Iris pigment epithelial cell (primary cell): ENCODE data around the gene ICAM2.
"Not testable (repeated sequence)": the region's sequence is repeated elsewhere in the genome, so short reads cannot be mapped to it uniquely, and the experiment has no call there.

Source experiments
- DNase-seq: peaks from one replicate; pipeline ENCODE4 v3.0.0-alpha.2; 2011; ENCODE audit warnings: low read depth

ICAM2 gene

GRCh38 chr17:63997341-63998048 lies 22.9 kb downstream of the ICAM2 start:
- DNase-seq = no peak

GRCh38 chr17:63996430-63997182 lies 23.8 kb downstream of the ICAM2 start:
- no peak for DNase-seq

GRCh38 chr17:63995626-63996025 lies 24.8 kb downstream of the ICAM2 start:
- no peak for DNase-seq

GRCh38 chr17:63993368-63993985 lies 27.0 kb downstream of the ICAM2 start:
- DNase-seq = no peak

GRCh38 chr17:63991611-63992010 lies 28.8 kb downstream of the ICAM2 start:
- no peak for DNase-seq

GRCh38 chr17:63989622-63990345 lies 30.6 kb downstream of the ICAM2 start:
- DNase-seq = no peak

- DNase-seq = no peak
Measured at GRCh38 chr17:63988741-63989621, 31.5 kb downstream of the ICAM2 start.

GRCh38 chr17:63988127-63988478 lies 32.3 kb downstream of the ICAM2 start:
- no peak for DNase-seq

GRCh38 chr17:63987221-63988126 lies 33.0 kb downstream of the ICAM2 start:
- DNase-seq = no peak

GRCh38 chr17:63986821-63987220 lies 33.6 kb downstream of the ICAM2 start:
- DNase-seq = no peak

GRCh38 chr17:63985387-63986140 lies 34.9 kb downstream of the ICAM2 start:
- no peak for DNase-seq

GRCh38 chr17:63984651-63985386 lies 35.6 kb downstream of the ICAM2 start:
- DNase-seq = peak; percentile 91

- peak; percentile 30 for DNase-seq
Measured at GRCh38 chr17:63984236-63984635, 36.2 kb downstream of the ICAM2 start.

- DNase-seq = no peak
Measured at GRCh38 chr17:63983320-63983719, 37.1 kb downstream of the ICAM2 start.

GRCh38 chr17:63982641-63983040 lies 37.8 kb downstream of the ICAM2 start:
- not testable (repeated sequence) for DNase-seq

GRCh38 chr17:63978272-63979200 lies 41.9 kb downstream of the ICAM2 start:
- DNase-seq = no peak

- no peak for DNase-seq
Measured at GRCh38 chr17:63976702-63977101, 43.7 kb downstream of the ICAM2 start.

- no peak for DNase-seq
Measured at GRCh38 chr17:63975541-63976092, 44.8 kb downstream of the ICAM2 start.
